T47D (cell line): ENCODE measurements around the gene TENM3.

ENCODE experiments used
- DNase-seq, 2 experiments: peaks; one replicate each; pipeline versions ENCODE4 v3.0.0 to v3.0.0-alpha.2; 2011 to 2012; ENCODE audit warnings: low read depth in 1 of 2, low spot score in 1 of 2
- JUND ChIP-seq: IDR thresholded peaks from 2 replicates; pipeline ENCODE4 v1.6.1; 2012; ENCODE audit warnings: low read depth
- in situ Hi-C: cut with HindIII; loops from 2 replicates; pipeline ENCODE4 v1.10.0; 2016; ENCODE audit warnings: low sequenced_read_pairs, low pct_unique_long_range_greater_than_20kb

TENM3 gene

GRCh38 chr4:182310316-182310715 lies 67.1 kb downstream of the TENM3 start:
- no peak for TF ChIP-seq JUND
- in situ Hi-C loops, result no loop called here
- DNase-seq, result no peak

- no peak for TF ChIP-seq JUND
- in situ Hi-C loops, result no loop called here
- DNase-seq, result no peak
Observed at GRCh38 chr4:182310962-182311361, 67.8 kb downstream of the TENM3 start.

GRCh38 chr4:182314537-182314936 lies 71.3 kb downstream of the TENM3 start:
- TF ChIP-seq JUND, result no peak
- DNase-seq, result no peak
- in situ Hi-C loops, result no loop called here

GRCh38 chr4:182318256-182318655 lies 75.1 kb downstream of the TENM3 start:
- in situ Hi-C loops, result no loop called here
- no peak for DNase-seq

GRCh38 chr4:182320092-182320491 lies 76.9 kb downstream of the TENM3 start:
- TF ChIP-seq JUND, result no peak
- DNase-seq, result no peak
- in situ Hi-C loops, result no loop called here

More at GRCh38 chr4:182318256-182318655, 75.1 kb downstream of the TENM3 start:
- no peak for TF ChIP-seq JUND

GRCh38 chr4:182320580-182320979 lies 77.4 kb downstream of the TENM3 start:
- DNase-seq, result no peak
- in situ Hi-C loops, result no loop called here
- TF ChIP-seq JUND, result no peak

- in situ Hi-C loops, result no loop called here
- no peak for TF ChIP-seq JUND
- DNase-seq, result no peak
Observed at GRCh38 chr4:182324282-182324681, 81.1 kb downstream of the TENM3 start.

- no peak for TF ChIP-seq JUND
- in situ Hi-C loops, result no loop called here
- no peak for DNase-seq
Observed at GRCh38 chr4:182325397-182325796, 82.2 kb downstream of the TENM3 start.

GRCh38 chr4:182325848-182326255 lies 82.7 kb downstream of the TENM3 start:
- in situ Hi-C loops, result no loop called here
- DNase-seq, result no peak
- no peak for TF ChIP-seq JUND

GRCh38 chr4:182328505-182328904 lies 85.3 kb downstream of the TENM3 start:
- DNase-seq, result no peak
- no peak for TF ChIP-seq JUND
- in situ Hi-C loops, result no loop called here

GRCh38 chr4:182337366-182337765 lies 94.2 kb downstream of the TENM3 start:
- in situ Hi-C loops, result no loop called here
- no peak for DNase-seq

GRCh38 chr4:182338063-182338462 lies 94.9 kb downstream of the TENM3 start:
- DNase-seq, result no peak
- in situ Hi-C loops, result no loop called here
- TF ChIP-seq JUND, result no peak

More at GRCh38 chr4:182337366-182337765, 94.2 kb downstream of the TENM3 start:
- no peak for TF ChIP-seq JUND

GRCh38 chr4:182338746-182339145 lies 95.5 kb downstream of the TENM3 start:
- in situ Hi-C loops, result no loop called here
- no peak for TF ChIP-seq JUND
- no peak for DNase-seq

- in situ Hi-C loops, result no loop called here
- no peak for DNase-seq
- TF ChIP-seq JUND, result no peak
Observed at GRCh38 chr4:182339221-182339641, 96.0 kb downstream of the TENM3 start.

GRCh38 chr4:182343453-182343852 lies 100.3 kb downstream of the TENM3 start:
- TF ChIP-seq JUND, result no peak
- in situ Hi-C loops, result no loop called here
- DNase-seq, result no peak
